Limb (tissue), 2 donors: ENCODE measurements around the gene TMEM72.

Source experiments
- DNase-seq, 2 donors: peaks; one replicate each; pipeline ENCODE4 v3.0.0-alpha.2; 2016; ENCODE audit errors: extremely low spot score in 2 of 2

Gene TMEM72

GRCh38 chr10:44954042-44954441 lies 42.9 kb downstream of the TMEM72 start:
- no peak for DNase-seq

- no peak for DNase-seq
Measured at GRCh38 chr10:44954962-44955361, 43.8 kb downstream of the TMEM72 start.

- DNase-seq = no peak
Measured at GRCh38 chr10:44955413-44956070, 44.4 kb downstream of the TMEM72 start.

GRCh38 chr10:44956226-44956625 lies 45.1 kb downstream of the TMEM72 start:
- DNase-seq = no peak

GRCh38 chr10:44956717-44957706 lies 45.9 kb downstream of the TMEM72 start:
- DNase-seq = no peak

- no peak for DNase-seq
Measured at GRCh38 chr10:44958196-44958897, 47.2 kb downstream of the TMEM72 start.

GRCh38 chr10:44958898-44959246 lies 47.7 kb downstream of the TMEM72 start:
- peak in 1 of 2 donors; percentile 40 for DNase-seq

GRCh38 chr10:44959247-44960087 lies 48.3 kb downstream of the TMEM72 start, which contains the start of gene RASSF4:
Gene RASSF4, plus strand, starts transcription at chr10:44959802. Its CDS starts 10,401 bp downstream, at chr10:44970203.
- peak; percentile 80 to 91 for DNase-seq

- DNase-seq = peak in 1 of 2 donors; percentile 38
Measured at GRCh38 chr10:44960088-44960460, 48.9 kb downstream of the TMEM72 start.

- no peak for DNase-seq
Measured at GRCh38 chr10:44960482-44961229, 49.5 kb downstream of the TMEM72 start.

- no peak for DNase-seq
Measured at GRCh38 chr10:44961230-44961571, 50.1 kb downstream of the TMEM72 start.

GRCh38 chr10:44961931-44962750 lies 51.0 kb downstream of the TMEM72 start:
- DNase-seq = no peak

- peak in 1 of 2 donors; percentile 33 for DNase-seq
Measured at GRCh38 chr10:44962870-44963738, 52.0 kb downstream of the TMEM72 start.

- DNase-seq = peak; percentile 63 to 78
Measured at GRCh38 chr10:44963772-44964633, 52.9 kb downstream of the TMEM72 start.

- DNase-seq = no peak
Measured at GRCh38 chr10:44965104-44965503, 54.0 kb downstream of the TMEM72 start.

GRCh38 chr10:44965651-44966097 lies 54.5 kb downstream of the TMEM72 start:
- no peak for DNase-seq

GRCh38 chr10:44966129-44966815 lies 55.1 kb downstream of the TMEM72 start:
- no peak for DNase-seq
